LNCAP (cell line): Measurements from ENCODE around the gene KRTAP17-1.

Experiments used
- TF ChIP-seq, protein P1 (sequence below): fragments of 450-650 bp; IDR thresholded peaks from 2 replicates; pipeline ENCODE4 v1.5.1; 2017; ENCODE audit warnings: mild to moderate bottlenecking

KRTAP17-1 gene

DNA sequence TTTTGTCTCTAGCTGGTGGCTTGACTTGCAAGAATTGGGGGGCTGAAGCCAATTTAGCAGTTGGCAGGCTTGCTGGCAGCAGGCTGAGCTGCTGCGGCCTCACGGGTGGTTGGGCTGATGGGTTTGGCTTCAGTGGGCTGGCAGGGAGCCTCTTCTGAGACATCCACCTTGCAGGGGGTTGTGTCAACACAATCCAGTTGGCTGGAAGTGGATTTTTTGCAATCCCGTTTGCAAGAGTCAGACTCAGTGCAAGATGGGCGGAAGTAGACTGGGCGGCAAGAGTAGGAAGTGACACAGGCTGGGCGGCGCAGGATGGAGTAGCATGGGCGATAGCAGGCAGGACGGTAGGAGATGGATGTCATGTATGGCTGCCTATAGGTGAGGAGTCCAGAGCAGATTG lies 7.9 kb downstream of the KRTAP17-1 start:
- TF ChIP-seq, protein P1, sequence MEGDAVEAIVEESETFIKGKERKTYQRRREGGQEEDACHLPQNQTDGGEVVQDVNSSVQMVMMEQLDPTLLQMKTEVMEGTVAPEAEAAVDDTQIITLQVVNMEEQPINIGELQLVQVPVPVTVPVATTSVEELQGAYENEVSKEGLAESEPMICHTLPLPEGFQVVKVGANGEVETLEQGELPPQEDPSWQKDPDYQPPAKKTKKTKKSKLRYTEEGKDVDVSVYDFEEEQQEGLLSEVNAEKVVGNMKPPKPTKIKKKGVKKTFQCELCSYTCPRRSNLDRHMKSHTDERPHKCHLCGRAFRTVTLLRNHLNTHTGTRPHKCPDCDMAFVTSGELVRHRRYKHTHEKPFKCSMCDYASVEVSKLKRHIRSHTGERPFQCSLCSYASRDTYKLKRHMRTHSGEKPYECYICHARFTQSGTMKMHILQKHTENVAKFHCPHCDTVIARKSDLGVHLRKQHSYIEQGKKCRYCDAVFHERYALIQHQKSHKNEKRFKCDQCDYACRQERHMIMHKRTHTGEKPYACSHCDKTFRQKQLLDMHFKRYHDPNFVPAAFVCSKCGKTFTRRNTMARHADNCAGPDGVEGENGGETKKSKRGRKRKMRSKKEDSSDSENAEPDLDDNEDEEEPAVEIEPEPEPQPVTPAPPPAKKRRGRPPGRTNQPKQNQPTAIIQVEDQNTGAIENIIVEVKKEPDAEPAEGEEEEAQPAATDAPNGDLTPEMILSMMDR: no peak

DNA sequence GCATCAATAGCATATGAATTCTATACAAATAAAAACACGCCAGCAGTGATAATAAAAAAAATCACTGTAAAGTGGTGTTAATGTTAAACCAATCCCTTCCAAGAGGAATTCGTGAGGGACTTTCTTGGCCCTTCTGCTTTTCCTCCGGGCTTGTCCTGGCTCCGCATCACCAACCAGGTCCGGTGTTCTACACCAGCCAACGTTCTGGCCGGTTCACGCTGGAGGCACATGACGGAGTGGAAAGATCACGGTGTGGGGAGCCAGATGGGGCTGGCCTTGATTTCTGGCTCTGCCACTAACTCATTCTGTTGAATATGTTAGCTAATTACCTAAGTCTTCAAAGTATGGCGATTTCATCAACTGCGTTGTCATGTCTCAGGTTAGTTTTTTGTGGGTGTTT lies 11.4 kb downstream of the KRTAP17-1 start:
- TF ChIP-seq, protein P1: no peak

DNA sequence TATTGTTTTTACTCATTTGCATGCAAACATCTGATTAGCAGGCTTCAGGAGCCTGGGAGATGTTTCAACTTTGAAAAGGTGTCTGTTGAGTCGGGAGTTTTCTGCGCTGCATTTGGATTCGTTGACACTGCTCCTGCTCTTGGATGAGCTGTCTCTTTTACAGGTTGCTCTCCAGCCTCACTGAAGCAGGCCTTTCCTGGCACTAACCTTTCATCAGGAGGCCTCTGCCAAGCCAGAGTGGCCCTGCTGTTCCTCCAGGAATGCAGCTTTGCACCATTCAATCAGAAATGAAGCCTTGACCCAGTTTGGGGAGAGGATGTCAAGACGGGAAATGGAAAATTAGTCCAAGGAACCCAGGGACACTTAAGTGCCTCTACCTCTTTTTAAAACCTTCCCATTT lies 12.5 kb downstream of the KRTAP17-1 start:
- TF ChIP-seq, protein P1: no peak

DNA sequence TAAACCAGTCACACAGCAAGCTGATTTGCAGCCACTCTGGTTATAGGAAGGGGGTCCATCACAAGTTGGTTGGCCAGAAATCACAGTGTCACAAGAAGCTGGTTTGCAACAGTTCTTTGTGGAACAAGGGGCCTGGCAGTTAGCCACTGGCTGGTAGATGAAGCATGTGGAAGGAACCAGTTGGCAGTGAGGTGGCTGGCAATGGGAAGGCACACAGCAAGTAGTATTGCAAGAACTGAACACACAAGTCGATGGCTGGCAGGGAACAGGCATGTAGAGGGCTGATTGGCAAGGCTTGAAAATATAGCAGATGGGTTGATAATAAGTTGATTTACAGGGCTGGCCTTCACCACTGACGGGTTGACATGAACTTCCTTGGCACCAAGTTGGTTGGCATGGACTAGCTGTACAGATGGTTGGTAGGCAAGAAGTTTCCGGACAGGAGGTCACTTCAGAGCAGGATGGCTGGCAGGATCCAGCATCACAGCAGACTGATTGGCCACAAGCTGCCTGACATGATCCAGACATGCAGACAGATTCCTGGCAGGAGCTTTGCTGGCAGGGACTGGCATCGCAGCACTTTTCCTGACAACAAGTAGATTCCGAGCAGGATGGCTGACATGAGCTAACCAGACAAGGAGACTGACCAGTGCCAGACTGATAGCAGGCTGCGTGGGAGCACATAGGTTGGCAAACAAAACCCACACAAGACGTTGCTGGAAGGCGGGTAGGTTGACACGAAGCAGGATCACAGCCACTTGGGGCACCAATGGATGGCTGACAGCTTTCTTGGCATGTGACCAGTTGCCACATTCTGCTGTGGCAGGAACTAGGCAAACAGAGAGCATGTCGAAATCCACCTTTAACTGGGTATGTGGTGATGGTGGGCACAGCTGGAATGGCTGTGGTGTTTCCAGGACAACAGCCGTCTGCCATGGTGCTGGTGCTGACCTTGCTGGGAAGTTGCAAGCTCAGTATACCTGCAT lies 13.3 kb downstream of the KRTAP17-1 start, which contains the start of gene KRTAP29-1:
Gene KRTAP29-1, minus strand, starts transcription at position 936 of the 986 bp plus-strand sequence. Its CDS starts 0 bp downstream, at position 936.
- TF ChIP-seq, protein P1: no peak

DNA sequence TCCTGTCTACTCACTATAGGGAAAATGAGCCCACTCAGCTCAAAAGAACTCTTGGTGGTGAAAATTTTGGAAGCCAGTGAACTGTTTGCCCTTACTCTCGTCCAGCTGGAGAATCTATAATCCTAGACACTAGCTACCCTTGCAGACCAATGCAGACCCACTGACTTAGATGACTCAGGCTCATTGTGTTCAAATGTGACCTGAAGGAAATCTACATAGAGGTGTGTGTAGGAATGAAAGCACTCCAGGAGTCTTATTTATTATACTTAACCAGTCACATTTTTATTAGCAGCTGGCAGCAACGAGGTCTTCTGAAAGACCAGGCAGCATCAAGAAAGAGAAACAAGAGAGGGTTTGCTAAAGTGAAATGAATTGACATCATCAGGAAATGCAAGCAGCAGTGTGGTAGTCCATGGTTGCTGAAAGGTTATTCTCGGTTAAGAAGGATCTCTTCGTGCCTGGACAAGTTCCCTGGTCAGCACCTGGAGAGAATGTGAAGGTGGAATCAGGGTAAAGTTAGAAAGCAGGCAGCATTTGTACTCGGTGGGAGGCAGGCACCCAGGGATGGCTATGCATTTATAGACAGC lies 14.2 kb downstream of the KRTAP17-1 start:
- TF ChIP-seq, protein P1: no peak

DNA sequence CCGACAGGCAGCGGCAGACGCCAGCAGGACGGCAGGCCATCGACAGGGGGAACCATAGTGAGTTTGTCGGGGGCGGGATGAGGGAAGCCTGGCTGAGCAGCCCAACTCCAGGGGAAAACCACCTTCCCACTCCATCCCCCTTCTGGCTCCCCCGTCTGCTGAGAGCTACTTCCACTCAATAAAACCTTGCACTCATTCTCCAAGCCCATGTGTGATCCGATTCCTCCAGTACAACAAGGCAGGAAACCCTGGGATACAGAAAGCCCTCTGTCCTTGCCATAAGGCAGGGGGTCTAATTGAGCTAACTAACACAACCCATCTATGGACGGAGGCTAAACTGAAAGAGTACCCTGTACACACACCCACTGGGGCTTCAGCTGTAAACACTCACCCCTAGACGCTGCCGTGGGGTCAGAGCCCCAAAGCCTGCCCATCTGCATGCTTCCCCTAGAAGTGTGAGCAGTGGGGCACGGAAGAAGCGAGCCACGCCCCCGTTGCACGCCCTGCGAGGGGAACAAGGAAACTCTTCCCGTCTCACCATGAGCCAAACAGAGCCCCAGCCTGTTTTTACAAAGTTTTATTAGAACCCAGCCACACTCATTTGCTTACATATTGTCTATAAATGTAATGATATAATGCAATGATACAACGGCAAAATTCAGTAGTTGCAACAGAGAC lies 16.9 kb downstream of the KRTAP17-1 start:
- TF ChIP-seq, protein P1: no peak

DNA sequence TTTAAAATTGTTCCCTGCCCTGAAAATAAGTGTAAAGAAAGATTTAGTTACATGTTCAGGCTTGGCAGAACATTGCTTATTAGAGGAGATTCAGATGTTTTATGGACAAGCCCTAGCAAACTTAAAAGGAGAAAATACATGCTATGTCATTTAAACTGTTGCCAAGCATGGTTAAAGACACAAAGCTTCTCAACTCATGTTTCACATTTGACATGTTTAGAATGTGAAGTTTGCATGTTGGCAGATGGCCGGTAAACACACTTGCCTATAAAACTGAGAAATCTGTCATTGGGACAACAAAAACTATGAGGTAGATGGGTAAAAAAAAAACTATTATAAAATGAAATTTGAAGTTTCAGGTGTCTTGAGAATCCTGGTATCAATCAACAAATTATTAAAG lies 18.7 kb downstream of the KRTAP17-1 start:
- TF ChIP-seq, protein P1: no peak
